NCI-H69 (cell line): Measurements from ENCODE around the gene TMEM51.
"Not testable (repeated sequence)": the region's sequence is repeated elsewhere in the genome, so short reads cannot be mapped to it uniquely, and the experiment has no call there.

Experiments used
- DNase-seq: peaks from one replicate; lab custom pipeline; 2025; lab: John Stamatoyannopoulos, UW

TMEM51 gene

GRCh38 chr1:15128077-15128476 lies 25.5 kb upstream of the TMEM51 start:
- no peak for DNase-seq

GRCh38 chr1:15128520-15129313 lies 24.8 kb upstream of the TMEM51 start:
- DNase-seq, result peak; percentile 69

GRCh38 chr1:15129944-15130343 lies 23.6 kb upstream of the TMEM51 start:
- DNase-seq, result no peak

GRCh38 chr1:15130607-15131006 lies 22.9 kb upstream of the TMEM51 start:
- no peak for DNase-seq

GRCh38 chr1:15132965-15133364 lies 20.6 kb upstream of the TMEM51 start:
- DNase-seq, result no peak

GRCh38 chr1:15134285-15134684 lies 19.3 kb upstream of the TMEM51 start:
- DNase-seq, result no peak

GRCh38 chr1:15135604-15136003 lies 17.9 kb upstream of the TMEM51 start:
- DNase-seq, result not testable (repeated sequence)

- no peak for DNase-seq
Measured at GRCh38 chr1:15137809-15138208, 15.7 kb upstream of the TMEM51 start.

GRCh38 chr1:15139654-15140350 lies 13.7 kb upstream of the TMEM51 start:
- peak; percentile 67 for DNase-seq

GRCh38 chr1:15141935-15142539 lies 11.5 kb upstream of the TMEM51 start:
- DNase-seq, result peak; percentile 79

- DNase-seq, result no peak
Measured at GRCh38 chr1:15145327-15145726, 8.2 kb upstream of the TMEM51 start.

- no peak for DNase-seq
Measured at GRCh38 chr1:15146142-15146680, 7.3 kb upstream of the TMEM51 start.

GRCh38 chr1:15146971-15147376 lies 6.6 kb upstream of the TMEM51 start:
- no peak for DNase-seq

- DNase-seq, result no peak
Measured at GRCh38 chr1:15148004-15148403, 5.5 kb upstream of the TMEM51 start.

GRCh38 chr1:15148475-15148874 lies 5.1 kb upstream of the TMEM51 start:
- DNase-seq, result no peak

- DNase-seq, result peak; percentile 15
Measured at GRCh38 chr1:15148941-15149340, 4.6 kb upstream of the TMEM51 start.

- no peak for DNase-seq
Measured at GRCh38 chr1:15150376-15150775, 3.2 kb upstream of the TMEM51 start.

GRCh38 chr1:15151377-15151806 lies 2.2 kb upstream of the TMEM51 start:
- DNase-seq, result peak; percentile 21

GRCh38 chr1:15151871-15152270 lies 1.7 kb upstream of the TMEM51 start:
- peak; percentile 19 for DNase-seq

- peak; percentile 86 for DNase-seq
Measured at GRCh38 chr1:15152318-15153183, 996 bp upstream of the TMEM51 start.

GRCh38 chr1:15153842-15154479 lies 414 bp downstream of the TMEM51 start:
- peak; percentile 73 for DNase-seq
